Heart left ventricle (tissue), 16 donors: Measurements from ENCODE around the gene MAPK13. TPM values are rescaled to one million over a fixed set of nuclear protein-coding genes. Genes with fewer than 3 reads are reported as not detected.

Experiments
- ATAC-seq, 4 donors: fragments of 200-7000 bp; cut with Tn5 transposase; one replicate each; pipeline ENCODE4 v1.9.1; 2020 to 2022; ENCODE audit warnings: moderate library complexity in 4 of 4, mild to moderate bottlenecking in 3 of 4, moderate number of reproducible peaks in 1 of 4
- DNase-seq, 5 donors: peaks; one replicate each; pipeline ENCODE4 v3.0.0-alpha.2; 2020
- H3K27ac ChIP-seq, 12 donors: fragments of 200-600 bp; sonication (generic) in 4 of 12; one replicate each; pipeline versions ENCODE4 v1.5.0 to v1.8.0; 2016 to 2022; ENCODE audit warnings: mild to moderate bottlenecking in 2 of 12
- H3K27me3 ChIP-seq, 9 donors: fragments of 200-600 bp; sonication (generic) in 2 of 9; one replicate each; pipeline versions ENCODE4 v1.5.1 to v1.8.0; 2016 to 2022; ENCODE audit warnings: mild to moderate bottlenecking in 3 of 9
- H3K36me3 ChIP-seq, 9 donors: fragments of 200-600 bp; sonication (generic) in 2 of 9; one replicate each; pipeline versions ENCODE4 v1.5.0 to v1.8.0; 2018 to 2022; ENCODE audit warnings: mild to moderate bottlenecking in 2 of 9
- H3K4me1 ChIP-seq, 12 donors: fragments of 200-600 bp; sonication (generic) in 4 of 12; one replicate each; pipeline versions ENCODE4 v1.5.0 to v1.8.0; 2016 to 2022; ENCODE audit warnings: mild to moderate bottlenecking in 3 of 12
- H3K4me3 ChIP-seq, 12 donors: fragments of 200-600 bp; sonication (generic) in 4 of 12; one replicate each; pipeline versions ENCODE4 v1.5.0 to v1.8.0; 2017 to 2022; ENCODE audit warnings: mild to moderate bottlenecking in 9 of 12, moderate library complexity in 4 of 12
- H3K9me3 ChIP-seq, 12 donors: fragments of 200-600 bp; sonication (generic) in 4 of 12; one replicate each; pipeline versions ENCODE4 v1.5.0 to v1.8.0; 2016 to 2022; ENCODE audit warnings: mild to moderate bottlenecking in 1 of 12
- CTCF ChIP-seq, 12 donors: fragments of 200-600 bp; sonication (generic) in 4 of 12; IDR thresholded peaks; one replicate each; pipeline versions ENCODE4 v1.5.0 to v1.8.0; 2018 to 2022; ENCODE audit warnings: antibody characterized with exemption in 12 of 12, mild to moderate bottlenecking in 5 of 12
- POLR2A ChIP-seq, 2 donors: fragments of 450-650 bp; IDR thresholded peaks; one replicate each; pipeline ENCODE4 v1.6.1; 2017; ENCODE audit warnings: antibody characterized with exemption in 2 of 2, mild to moderate bottlenecking in 2 of 2, moderate library complexity in 2 of 2
- WGBS, 4 donors: extraction: QIAGEN DNeasy Blood & Tissue Kit in 2 of 4; methylation state at CpG; one replicate each; pipeline versions ENCODE4 v1.1.5 to v1.1.7; 2013 to 2018; 5-methylcytosine and 5-hydroxymethylcytosine counted together
- intact Hi-C, 10 donors: fragments of 100-400 bp; cut with DNase I; formaldehyde crosslinking; loops; one replicate each; pipeline versions ENCODE4 v1.11.1 to v1.14.2; 2022
- polyA plus RNA-seq, 2 donors: library from polyadenylated mRNA; stranded (reverse); fragments of 200-250 nt; gene quantifications; one replicate each; pipeline ENCODE4 v1.2.3, GENCODE V29; 2013
- total RNA-seq, 9 donors: library from RNA; depleted of rRNA in 2 of 9; stranded (reverse); fragments of >200 nt in 2 of 9; fragmentation: NEBNext Ultra II Directional in 3 of 9; extraction: Animal tissue kit (Norgen Biotek cat#: 25700) in 3 of 9; gene quantifications; one replicate each; pipeline versions ENCODE4 v1.1.0 to v1.2.4, GENCODE V29; 2016 to 2023
- donor health status: ischemic (EF 13 %, LVEDD 7.1; RV severe dilation, severe dysfunction).
- donor health status: healthy with polysubstance abuse.
- donor health status: DM: no; HTN: yes; CAD: no.
- donor health status: DM: no; HTN: no; CAD: no.
- donor health status: ischemic (EF 25% LVEDD 6.9; RV normal size, moderate dysfunction).
- donor health status: ischemic (EF 25% LVEDD 5.7; RV mildly dilated, moderate dysfunction).
- donor health status: healthy.
- donor health status: DM: yes; HTN: yes; CAD: no.
- donor health status: ischemic (EF 35%, LVEDD 5.7; RV mildly dilated, moderate dysfunction).
- donor health status: nonischemic (EF 11% LVEDD 7.7; RV severe dilation, severe dysfunction).
- donor health status: DM: yes; HTN: yes; CAD: no.
- donor health status: PGD.
- donor health status: ischemic (EF 29% LVEDD 5.4; RV normal size, mild dysfunction).
- donor health status: nonischemic (EF 23%, LVEDD 6.1; RV moderate dilation, normal function).

MAPK13 gene
- total and polyA plus RNA-seq, 11 donors, result 0.24 to 16.8 (median 0.56) TPM

DNA sequence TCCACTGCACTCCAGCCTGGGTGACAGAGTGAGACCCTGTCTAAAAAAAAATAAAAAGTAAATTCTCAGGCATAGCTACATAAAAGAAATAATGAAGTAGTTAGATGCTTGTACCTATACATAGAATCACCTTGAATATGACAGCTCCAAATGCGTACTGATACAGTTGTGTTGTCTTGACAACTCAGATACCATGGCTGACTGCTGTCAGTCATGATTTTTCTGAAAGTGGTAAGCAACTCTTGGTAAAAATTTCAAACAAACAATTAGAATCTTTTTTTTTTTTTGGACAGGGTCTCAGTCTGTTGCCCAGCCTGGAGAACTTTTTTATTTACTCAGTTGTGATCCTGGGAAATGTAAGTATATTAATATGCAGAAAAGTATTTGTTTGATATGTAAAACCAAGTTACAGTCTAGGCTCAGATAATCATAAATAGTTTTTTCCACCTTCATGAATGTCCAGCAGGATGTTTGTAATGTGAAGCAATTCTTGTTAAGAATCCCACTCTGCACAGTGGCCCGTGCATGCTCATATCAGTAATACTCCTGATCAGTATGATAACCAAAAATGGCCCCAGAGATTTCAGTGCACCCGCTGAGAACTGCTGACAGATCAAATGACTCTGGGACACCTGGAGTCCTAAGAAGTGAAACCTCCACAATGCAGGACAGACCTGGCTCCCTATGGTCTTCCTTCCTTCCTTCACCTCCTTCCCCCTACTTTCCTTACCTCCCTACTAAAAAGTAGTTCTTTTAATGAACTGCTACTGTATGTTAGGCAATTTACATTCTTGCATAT, 14.0 kb upstream of the MAPK13 start:
- H3K27me3 ChIP-seq, result no peaks in the 10 kb centered on the region
- intact Hi-C loops, result no loop called here
- DNase-seq (no peak), ATAC-seq (no peak)
- peaks cover 0 to 29% (median 8%) of the 10 kb centered on the region in 9 donors for H3K36me3 ChIP-seq
- no peak overlapping the region for H3K27ac ChIP-seq
- 69 to 80% (median 75%) methylated on average over 3 of the region's 3 CpGs for WGBS, 4 donors
- H3K4me3 ChIP-seq, result no peak overlapping the region
- TF ChIP-seq CTCF (IDR thresholded peaks at IDR 0.05), result no peak
- no peak for TF ChIP-seq POLR2A (IDR thresholded peaks at IDR 0.05)
- H3K4me1 ChIP-seq, result peaks cover 0 to 62% (median 5%) of the 10 kb centered on the region in 12 donors
- H3K9me3 ChIP-seq, result no peaks in the 10 kb centered on the region

DNA sequence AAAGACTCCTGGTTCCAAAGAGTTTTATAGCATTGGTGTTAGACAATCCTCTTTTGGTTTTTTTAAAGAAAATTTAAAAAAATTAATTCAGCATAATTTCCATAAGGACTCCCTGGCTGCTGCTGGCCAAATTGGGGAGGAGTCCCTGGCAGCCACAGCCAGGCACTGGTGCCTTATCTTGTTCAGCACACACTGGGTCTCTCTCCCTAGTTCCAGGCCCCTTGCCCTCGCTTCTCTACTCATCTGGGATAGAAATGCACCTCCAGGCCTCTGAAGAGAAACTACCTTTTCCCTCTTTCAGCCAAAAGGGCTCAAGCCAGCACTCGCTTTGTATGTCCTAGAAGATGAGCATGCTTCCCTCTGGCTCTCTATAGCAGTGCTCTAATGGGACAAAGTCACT, 13.4 kb upstream of the MAPK13 start:
- no peak overlapping the region for H3K27ac ChIP-seq
- no peak for ATAC-seq
- H3K9me3 ChIP-seq, result no peaks in the 10 kb centered on the region
- intact Hi-C loops, result no loop called here
- no peak for DNase-seq
- TF ChIP-seq POLR2A (IDR thresholded peaks at IDR 0.05) (no peak), CTCF (IDR thresholded peaks at IDR 0.05) (no peak)
- H3K36me3 ChIP-seq, result peaks cover 0 to 22% (median 3%) of the 10 kb centered on the region in 9 donors
- H3K4me3 ChIP-seq, result no peak overlapping the region
- no peaks in the 10 kb centered on the region for H3K27me3 ChIP-seq
- 90 to 100% (median 95%) methylated on average over 2 of the region's 2 CpGs for WGBS, 4 donors
- peaks cover 0 to 69% (median 8%) of the 10 kb centered on the region in 12 donors for H3K4me1 ChIP-seq

- intact Hi-C loops, result no loop called here
- no peak overlapping the region for H3K4me3 ChIP-seq
- DNase-seq (no peak), ATAC-seq (no peak)
- no peaks in the 10 kb centered on the region for H3K9me3 ChIP-seq
- TF ChIP-seq CTCF (IDR thresholded peaks at IDR 0.05), result no peak
- no peak for TF ChIP-seq POLR2A (IDR thresholded peaks at IDR 0.05)
- H3K27ac ChIP-seq, result no peak overlapping the region
- H3K27me3 ChIP-seq, result no peaks in the 10 kb centered on the region
- WGBS, 4 donors, result 88 to 89% (median 88%) methylated on average over 8 of the region's 8 CpGs
- peaks cover 0 to 71% (median 8%) of the 10 kb centered on the region in 12 donors for H3K4me1 ChIP-seq
- H3K36me3 ChIP-seq, result peaks cover 0 to 14% (median 0%) of the 10 kb centered on the region in 9 donors
These were observed 12.4 kb upstream of the MAPK13 start for GRCh38 chr6:36117658-36118549.
